GM18520 (cell line): ENCODE data around the gene PHF12.

Experiments used
- ATAC-seq: cut with Tn5 transposase; IDR thresholded peaks from one replicate; pipeline ENCODE4 v1.9.1; 2021; ENCODE audit not compliant: unreplicated experiment

PHF12 gene

DNA sequence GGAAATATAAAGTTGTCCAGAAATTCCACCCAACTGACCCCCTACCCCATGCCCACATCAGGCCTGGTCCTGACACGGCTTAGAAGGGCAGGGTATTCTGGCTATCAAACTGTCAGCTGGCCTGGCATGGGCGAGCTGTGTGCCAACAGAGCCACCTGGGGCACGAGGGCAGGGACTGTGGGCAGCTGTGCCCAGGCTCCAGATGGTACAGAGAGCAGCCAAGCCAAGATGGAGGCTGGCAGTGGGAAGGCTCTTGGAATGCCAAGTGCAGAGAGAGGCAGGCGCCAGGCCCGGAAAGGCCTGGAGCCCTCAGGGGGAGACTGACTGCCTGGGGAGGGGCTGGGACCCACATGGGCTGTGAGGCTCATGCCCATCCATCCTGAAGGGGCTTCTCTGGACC is 24.3 kb upstream of the PHF12 start:
- ATAC-seq, result no peak

DNA sequence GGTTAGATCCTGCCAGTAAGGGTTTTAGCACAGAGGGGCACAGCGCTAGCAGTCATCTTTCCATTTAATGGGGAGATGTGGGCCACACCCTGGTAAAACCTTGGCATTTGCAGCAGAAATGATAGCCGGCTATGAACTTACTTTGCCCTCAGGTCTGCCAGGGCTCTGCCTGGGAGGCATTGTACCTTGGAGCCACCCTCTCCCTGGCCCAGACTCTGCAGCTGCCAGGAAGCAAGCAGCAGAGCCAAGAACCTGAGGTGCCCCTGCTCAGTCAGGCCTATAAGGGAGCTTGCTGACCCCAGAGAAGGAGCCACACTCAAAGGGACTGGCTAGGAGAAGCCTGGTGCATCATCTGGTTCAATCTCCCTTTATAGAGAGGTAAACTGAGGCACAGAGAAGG is 23.7 kb upstream of the PHF12 start:
- no peak for ATAC-seq

DNA sequence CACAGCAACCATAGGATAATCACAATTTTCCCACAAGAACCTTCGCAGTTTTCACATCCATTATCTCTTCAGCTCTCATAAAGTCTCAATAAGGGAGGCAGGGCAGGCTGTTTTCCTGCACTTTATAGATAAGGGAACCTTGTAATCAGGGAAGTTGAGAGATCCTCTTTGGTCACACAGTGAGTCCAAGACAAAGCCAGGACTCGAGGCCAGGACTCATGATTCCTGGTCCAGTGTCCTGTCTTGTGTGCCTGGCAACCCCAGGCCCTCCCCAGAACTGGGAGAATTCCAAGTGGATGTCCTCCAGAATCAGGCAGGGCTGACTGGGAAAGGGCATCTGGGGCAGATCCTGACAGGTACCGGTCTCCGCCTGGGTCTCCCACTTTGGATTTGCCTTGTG is 23.1 kb upstream of the PHF12 start:
- no peak for ATAC-seq

DNA sequence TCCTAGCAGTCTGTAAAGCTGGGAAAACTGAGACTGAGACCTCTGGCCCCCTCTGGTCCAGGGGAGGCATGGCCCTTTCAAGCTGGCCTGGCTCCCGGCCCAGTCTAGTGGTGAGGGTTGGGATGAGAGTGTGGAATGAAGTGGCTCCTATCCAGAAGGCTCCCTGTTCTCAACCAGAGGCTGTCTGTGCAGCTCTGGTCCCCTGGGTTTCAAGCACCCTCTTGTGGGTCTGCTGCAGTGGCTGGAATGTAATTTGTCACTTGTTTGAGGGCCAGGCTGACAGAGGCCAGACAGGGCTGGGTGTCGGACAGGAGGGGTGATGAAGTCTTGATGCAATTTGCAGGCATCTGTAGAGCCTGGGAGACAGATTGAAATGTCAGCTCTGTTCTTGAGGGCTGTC is 22.1 kb upstream of the PHF12 start:
- ATAC-seq, result no peak

DNA sequence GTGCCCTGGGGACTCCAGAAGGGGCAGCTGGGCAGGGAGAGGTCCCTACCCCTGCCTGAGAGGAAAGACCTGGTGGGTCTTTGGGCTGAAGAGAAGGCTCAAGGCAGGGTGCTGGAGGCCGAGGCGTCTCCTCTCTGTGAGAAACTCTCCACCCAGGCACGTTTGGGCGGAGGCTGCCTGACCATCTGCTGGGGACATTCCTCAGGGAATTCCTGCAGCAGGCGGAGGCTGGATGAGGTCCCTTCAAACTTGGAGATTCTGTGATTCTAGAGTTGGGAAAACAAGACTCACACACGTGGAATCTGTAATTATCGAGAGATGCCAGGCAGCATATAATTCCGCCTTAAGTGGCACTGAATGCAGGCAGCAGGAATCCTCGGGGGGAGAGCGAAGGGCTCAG is 21.1 kb upstream of the PHF12 start:
- ATAC-seq, result no peak

DNA sequence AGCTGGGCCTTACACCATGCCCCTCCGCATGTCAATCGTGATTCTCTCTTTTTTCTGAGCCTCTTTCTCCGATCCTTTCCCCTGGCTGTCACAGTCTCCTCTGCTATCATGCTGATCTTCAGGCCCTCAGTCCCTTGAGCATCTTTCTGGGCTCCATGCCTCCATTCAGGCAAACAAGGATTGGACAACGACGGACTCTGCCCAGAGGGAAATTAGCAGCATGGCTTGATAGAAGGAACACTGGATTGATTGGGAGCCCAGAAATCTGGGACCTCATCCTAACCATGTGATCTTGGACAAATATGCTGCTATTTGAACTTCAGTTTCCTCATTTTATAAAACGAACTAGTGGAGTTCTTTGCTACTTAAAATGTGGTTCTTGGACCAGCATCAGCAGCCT is 19.6 kb upstream of the PHF12 start:
- no peak for ATAC-seq

DNA sequence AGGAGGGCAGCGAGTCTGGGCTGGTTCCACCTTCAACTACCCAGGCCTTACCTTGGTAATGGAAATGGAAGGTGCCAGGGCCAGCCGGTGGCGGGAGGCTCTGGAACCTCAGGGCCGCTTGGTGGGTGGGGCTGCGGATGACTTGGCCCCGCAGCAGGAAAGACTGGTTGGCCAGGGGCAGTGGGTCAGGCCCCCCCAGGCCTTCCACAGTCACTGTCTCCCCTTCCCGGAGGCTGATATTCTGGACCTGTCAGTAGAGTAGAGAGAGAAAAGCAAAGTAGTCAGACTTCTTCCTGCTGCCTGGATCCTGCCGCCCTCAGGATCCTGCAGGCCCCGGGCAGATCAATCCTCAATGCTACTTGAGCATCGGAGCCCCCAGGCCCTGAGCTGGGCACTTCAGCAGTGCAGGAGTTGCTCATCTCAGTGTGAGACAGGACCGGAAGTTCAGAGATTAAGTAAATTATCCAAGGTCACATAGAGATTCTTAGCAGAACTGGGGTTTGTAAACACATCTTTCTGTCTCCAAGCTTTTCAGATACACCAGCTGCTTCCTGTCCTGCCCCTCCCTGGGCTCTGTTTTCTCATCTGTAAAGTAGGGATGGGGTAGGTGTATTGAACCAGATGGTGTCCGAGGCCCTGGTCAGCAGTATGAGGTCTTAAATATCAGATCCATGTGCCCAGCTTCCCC is 18.5 kb upstream of the PHF12 start:
- ATAC-seq, result no peak

DNA sequence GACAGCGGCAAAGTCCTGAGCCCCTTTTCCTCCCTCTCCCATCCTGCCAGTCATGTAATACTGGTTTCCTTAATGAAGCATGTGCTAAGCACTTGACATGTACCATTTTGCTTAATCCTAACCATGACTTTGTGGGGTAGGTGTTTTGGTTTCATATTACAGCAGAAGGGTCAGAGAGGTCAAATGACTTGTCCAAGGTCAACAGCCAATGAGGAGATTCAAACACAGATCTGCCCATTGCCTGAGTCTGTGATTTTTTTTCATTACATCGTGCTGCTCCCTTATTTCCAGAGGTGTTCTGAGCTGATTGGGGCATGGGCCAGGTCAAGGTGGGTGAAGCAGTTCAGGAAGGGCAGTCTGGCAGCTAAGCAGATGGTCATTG is 17.6 kb upstream of the PHF12 start:
- no peak for ATAC-seq

DNA sequence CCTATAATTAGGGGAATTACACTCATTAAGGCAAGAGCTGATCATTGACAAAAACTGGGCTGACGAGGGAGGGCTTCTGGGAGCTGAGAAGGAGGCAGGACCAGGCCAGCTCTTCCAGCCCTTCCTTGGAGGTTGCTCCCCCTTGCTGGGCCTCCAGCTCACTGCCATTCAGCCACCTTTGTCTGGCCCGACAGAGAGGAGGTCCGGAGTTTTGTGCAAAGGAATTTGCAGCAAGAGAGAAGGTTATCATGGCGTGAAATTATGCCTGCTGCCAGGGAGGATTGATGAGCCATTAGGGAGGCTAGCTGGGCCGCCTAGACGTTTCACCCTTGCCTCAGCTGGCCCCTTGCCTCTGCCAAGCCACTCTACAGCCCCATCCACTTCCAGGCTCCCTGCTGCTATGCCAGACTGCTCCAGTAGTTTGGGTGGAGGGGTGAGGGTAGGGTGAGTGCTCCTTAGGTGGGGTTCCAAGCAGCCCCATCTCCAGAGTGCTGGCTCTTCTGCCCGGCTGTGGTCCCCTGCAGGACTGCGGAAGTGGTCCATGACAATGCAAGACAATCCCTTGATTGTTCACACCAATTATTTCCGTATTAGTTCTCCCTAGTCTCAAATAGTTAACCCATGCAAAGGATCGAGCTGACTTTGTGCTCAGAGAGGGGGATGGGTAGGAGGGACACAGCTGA is 17.1 kb upstream of the PHF12 start:
- no peak for ATAC-seq

DNA sequence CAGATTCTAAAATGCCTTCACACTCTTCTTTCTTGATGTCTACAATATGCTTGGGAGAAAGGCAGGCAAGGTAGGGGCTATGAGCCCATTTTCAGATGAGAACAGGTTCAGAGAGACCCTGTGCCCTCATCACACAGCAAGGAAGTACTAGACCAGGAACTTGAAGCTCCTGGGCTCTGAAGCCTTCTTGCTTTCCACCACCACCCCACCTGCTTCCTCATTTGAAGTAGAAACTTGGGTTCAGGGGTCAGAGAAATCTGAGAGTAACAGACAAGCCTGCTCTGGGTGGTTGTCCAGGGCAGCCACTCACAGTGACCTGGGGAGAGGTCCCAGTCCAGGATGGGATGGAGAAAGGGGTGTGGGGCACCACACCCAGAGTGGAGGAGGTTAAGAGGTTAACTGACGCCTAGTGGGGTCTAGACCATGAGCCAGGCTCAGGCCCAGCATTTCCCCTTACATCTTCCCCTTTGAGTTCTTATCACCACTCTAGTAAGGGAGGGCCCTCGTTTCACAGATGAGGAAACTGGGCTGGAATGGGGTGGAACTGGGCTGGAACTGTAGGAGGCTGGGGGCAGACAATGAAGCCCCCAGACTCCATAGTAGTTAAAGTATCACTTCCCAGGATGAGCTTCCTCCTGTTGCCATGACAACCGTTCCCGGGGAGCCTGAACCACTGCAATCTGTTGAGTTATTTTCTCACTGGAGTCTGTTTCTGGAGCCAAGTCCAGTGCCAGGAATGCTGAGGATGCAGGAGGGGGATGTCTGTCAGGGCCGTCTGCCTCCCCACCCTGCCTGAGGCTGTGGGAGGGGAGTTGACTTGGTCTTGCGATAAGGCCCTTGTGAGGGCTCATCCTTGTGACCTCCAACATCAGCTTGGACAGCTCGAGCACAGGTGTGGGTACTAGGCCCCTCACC is 16.2 kb upstream of the PHF12 start:
- ATAC-seq, result no peak

DNA sequence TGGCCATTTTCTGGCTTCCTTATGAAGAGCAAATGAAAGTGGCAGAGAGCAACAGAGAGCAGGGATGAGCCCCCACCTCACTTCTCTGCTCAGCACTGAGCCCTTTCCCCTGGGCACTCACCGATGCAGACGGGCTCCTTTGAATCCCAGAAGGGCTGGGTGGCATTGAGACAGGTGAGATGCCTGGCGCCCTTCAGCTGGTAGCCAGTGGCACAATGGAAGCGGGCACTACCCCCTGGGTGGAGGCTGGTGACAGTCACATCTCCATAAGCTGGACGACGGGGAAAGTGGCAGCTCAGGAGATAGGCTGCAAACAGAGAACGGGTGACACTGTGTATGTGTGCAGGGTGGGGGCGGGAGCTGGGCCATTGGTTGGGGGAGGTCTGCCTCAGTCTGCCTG is 12.5 kb upstream of the PHF12 start:
- no peak for ATAC-seq

DNA sequence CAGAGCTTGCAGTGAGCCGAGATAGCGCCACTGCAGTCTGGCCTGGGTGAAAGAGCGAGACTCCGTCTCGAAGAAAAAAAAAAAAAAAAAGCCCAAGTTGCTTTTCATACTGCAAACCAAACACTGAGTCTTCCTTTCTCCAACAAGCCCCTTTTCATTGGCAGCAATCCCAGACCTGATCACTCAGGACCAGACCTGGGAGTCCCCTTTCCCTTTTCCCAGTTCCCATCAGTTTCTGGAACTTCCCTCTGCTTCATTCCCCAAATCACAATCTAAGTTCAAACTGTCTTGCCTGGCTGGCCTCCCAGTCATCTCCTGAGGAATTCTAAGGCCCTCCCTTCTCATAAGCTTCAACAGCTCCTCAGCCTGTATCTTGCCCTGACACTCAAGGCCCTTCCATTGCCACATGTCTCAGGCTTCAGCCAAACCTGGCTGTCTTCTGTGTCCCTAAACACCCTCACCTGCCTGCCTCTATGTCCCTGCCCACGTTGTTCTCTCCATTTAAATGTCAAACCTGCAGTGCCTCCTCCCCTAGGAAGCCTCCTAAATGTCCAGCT is 11.8 kb upstream of the PHF12 start:
- no peak for ATAC-seq

DNA sequence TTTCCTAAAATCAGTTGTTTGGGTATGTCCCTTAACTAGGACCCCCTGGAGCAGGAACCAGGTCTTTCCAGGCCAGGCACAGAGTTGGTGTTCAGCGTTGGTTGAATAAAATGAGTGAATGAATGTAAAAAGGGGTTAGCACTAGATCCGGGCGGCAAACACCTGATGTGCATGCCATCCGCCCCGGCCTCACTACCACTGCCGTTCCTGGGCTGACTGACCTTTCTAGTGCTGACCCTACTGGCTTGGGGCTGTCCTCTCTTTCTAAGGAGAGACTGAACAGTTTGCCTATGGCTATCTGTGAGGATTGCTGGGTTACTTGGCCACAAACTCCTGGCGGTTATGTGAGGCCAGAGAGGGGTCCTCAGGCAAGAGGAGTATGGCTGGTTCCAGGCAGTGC is 10.1 kb upstream of the PHF12 start:
- ATAC-seq, result no peak

DNA sequence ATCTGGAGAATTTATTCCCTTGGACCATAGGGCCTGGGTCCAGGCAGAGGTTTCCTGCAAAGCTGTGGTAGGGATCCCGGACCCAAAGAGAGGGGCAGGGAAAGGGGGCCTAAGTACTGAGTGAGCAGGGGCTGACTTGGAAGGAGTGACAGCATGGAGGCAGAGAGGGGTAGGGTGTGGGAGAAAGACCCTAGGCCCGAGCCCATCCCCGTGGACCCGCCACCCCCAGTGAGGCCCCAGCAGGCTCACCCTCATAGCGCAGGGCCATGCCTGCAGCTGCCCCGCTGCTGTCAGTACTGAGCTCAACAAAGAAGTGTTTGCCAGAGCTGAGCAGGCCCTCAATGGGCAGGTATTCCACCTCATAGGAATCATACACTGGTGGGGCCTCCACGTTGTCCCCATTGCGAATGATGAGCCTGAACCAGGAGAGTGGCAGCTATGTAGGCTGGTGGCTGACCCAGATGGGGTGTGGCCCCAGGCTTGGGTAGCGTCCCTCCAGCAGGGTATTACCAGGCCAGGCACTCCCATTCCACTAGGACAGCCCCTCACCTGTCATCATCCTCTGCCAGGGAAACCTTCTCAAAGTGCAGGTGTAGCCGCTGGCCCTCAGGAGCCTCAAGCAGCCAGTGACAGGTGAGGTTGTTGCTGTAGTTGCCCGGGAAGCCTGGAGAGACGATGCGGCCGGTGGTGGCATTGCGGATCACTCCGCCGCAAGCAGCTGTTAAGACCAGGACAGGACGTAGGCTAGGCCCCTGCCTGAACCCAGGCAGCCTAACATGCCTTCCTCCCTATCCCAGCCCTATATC is 9.1 kb upstream of the PHF12 start:
- ATAC-seq, result no peak

DNA sequence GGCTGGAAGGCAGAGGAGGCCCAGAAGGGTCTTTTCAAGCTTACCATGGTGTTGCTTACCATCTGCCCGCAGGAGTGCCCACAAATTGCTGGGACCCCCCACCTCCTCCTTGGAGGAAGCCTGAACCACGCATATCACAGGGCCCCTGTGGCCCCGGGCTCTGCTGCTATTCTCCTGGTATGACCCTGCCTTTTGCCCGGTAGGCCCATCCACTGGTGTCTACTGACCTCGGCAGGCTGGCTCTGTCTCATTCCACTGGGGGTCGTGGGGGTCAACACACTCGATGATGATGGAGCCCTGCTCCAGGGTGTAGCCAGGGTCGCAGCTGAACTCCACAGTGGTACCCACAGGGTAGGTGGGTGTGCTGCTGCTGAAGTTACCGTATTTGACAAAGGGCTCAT is 8.2 kb upstream of the PHF12 start:
- ATAC-seq, result no peak

DNA sequence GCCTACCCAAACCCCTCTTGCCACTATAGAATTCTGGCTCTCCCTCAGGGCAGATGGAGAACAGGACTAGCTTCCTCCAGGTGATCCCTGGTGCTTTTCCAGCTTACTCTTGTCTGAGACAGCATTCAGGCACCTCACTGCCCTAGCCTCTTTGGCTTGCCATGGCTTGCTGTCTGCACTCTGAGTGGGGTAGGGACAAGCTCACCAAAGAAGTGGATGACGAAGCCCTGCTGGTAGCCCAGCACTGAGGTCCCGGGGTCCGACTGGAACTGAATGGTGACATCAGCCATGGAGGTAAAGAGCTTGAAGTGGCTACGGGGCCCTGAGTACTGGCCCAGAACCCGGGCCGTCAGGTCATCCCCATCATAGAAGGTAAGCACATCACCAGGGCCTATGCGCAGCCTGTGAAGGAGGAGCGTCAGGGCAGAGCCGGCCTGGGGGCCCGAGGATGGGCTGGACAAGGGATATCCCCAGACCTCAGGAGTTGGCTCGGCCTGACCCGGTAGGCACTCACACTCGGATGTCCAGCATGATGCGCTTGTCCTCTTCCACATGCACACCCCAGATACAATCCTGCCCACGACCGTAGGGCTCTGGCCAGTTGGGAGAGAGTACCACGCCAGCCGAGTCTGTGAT is 7.6 kb upstream of the PHF12 start:
- no peak for ATAC-seq

DNA sequence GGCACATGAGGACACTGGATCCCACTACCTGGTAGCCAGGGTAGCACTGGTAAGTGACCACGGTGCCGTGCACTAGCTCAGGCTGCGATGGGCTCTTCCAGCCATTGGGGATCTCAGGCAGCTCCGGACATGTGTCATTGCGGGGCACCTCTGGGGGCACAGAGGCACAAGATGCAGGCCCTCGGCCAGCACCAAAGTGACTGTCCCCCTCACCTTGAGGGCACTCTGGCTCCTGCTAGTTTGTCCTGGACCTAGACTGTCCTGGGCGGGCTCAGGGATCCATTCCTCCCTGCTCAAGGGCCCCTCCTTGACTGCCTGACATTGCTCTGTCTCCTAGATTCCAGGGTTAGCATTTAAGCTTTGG is 6.7 kb upstream of the PHF12 start:
- no peak for ATAC-seq

DNA sequence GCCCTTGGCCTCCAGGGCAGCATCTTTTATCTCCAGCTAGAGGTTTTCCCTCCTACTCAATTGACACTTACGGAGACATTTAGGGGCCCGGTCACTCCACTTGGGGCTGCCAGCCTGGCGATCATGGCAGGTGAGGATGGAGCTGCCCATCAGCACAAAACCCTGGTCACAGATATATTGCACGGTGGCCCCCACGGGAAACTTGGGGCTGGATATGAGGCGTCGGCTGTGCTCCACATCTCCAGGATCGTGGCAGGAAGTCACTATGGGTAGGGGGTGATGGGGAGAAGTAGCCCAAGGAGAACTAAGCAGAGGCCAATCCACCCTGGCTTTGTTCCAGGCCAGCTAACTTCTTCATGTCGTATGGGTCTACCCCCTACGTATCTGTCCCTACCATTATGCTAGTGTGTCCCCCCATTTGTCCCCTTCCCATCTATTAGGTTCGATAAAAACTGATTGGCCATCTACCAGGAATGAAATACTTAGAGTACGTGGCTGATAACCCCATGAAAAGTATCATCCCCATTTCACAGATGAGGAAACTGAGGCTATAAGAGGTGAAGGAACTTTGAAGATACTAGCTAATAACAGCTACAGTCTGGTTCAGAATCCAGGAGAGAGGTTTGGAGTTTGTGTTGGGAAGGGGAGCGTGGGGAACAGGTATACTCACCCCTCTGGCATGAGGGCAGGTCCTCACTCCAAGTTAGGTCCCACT is 6.1 kb upstream of the PHF12 start:
- ATAC-seq, result no peak

DNA sequence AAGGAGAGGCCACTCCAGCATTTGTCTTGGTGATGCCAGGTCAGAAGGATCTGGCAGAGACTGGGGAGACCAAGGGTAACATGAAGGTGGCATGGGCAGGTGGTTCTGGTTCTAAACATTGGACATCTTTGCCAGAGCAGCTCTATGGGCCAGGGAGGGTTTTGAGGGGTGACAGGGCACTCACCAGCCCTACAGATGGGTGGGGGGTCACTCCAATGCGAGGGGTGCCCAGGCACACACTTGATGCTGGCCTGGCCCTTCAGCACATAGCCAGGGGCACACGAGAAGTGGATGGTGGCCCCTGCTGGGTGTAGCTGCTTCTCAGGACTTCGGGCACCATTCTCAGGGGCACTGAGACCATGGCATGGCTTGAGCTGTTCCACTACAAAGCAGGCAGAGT is 5.5 kb upstream of the PHF12 start:
- no peak for ATAC-seq

DNA sequence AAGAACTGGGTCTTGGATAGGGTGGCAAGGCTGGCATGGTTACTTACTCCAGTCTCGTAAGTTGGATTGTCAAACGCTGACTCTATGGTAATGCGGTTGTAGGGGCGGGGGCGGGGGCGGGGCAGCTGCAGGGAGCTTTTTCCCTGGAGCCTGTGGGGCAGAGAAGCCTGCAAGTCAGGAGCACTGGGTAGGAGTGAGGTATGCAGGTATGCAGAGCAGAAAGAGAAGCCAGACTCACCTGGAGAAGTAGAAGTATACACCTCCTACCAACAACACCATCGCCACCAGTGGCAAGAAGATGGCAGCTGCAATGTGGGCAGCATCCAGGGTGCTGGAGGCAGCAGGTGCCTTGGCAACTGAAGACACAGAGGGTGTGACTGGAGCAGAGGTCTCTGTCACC is 4.8 kb upstream of the PHF12 start:
- no peak for ATAC-seq
